GM18861 (cell line): ENCODE measurements around the gene BBLN.

Experiments used
- ATAC-seq: cut with Tn5 transposase; IDR thresholded peaks from one replicate; pipeline ENCODE4 v1.9.1; 2021; ENCODE audit not compliant: unreplicated experiment

Gene BBLN

DNA sequence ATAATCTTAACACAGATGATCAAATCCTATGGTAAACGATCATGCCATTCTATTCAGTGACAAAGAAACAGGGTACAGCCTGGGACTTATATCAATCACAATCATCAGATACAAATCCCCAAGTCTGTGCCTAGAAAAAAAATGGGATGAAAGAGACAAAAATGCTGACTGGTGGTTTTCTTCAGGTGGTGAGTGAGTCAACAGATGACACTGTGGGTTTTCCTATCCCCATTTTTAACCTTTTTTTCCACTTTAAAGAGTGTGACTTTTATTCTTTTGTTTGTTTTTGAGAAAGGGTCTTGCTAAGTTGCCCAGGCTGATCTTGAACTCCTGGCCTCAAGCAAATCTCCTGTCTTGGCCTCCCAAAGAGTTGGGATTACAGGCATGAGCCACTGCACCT, 28.1 kb downstream of the BBLN start:
- no peak for ATAC-seq

GRCh38 chr9:128190013-128190412, 29.9 kb downstream of the BBLN start:
- no peak for ATAC-seq

GRCh38 chr9:128190516-128191405, 30.7 kb downstream of the BBLN start:
- no peak for ATAC-seq

- ATAC-seq, result peak; percentile 67
These were observed 31.5 kb downstream of the BBLN start, which contains the start of gene CIZ1 for GRCh38 chr9:128191406-128192046. CIZ1 (minus strand) TSS chr9:128191572; CDS start chr9:128190857, 715 bp downstream.

- no peak for ATAC-seq
These were observed 32.7 kb downstream of the BBLN start for GRCh38 chr9:128192601-128193371.

- ATAC-seq, result no peak
These were observed 33.5 kb downstream of the BBLN start for GRCh38 chr9:128193469-128194096.

GRCh38 chr9:128201441-128202369, 41.6 kb downstream of the BBLN start:
- no peak for ATAC-seq

DNA sequence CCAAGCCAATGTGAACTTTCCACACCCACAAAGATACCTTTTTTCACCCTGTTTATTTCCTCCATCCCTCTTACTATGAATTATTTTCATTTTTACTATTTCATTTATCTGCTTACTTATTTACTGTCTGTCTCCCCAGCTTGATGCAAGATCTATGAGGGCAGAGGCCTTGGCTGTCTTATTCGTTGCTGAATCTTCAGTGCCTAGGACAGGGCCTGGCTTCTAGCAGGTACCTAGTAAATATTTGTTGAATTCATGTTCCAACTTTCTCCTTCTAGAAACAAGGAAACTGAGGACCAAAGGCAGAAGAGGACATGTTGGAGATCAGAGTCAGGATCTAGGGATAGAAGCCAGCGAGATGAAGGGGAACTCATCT, 42.6 kb downstream of the BBLN start:
- ATAC-seq, result no peak

DNA sequence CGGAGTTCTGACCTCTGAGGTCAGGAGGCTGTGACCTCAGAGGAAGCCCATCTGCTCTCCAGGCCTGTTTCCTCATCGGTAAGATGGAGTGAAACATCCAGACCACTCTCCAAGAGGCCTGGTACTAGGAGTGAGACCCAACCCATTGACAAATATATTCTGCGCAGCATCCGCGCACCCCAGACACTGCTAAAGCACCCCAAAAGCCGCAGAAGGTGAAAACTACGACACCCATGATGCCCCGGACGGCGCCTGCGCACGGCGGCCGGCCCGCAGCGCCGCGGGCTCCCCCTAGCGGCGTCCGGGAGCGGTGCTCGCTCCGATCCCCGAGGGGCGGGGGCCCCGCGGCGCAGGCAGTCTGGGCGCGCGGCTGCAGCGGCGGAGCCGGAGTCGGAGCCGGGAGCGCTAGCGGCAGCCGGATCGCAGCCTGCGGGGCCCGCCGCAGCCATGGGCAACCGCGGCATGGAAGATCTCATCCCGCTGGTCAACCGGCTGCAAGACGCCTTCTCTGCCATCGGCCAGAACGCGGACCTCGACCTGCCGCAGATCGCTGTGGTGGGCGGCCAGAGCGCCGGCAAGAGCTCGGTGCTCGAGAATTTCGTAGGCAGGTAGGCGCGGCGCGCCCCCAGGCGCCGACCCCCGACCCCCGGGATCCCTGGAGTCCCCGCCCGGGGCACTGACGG, 43.1 kb downstream of the BBLN start, which contains the start of gene DNM1:
DNM1 (plus strand) TSS at position 356 of the 683 bp plus-strand sequence; CDS start at position 448, 92 bp downstream.
- ATAC-seq, result no peak

- no peak for ATAC-seq
These were observed 43.9 kb downstream of the BBLN start for GRCh38 chr9:128203707-128204551.

GRCh38 chr9:128204858-128205257, 44.8 kb downstream of the BBLN start:
- no peak for ATAC-seq

- ATAC-seq, result no peak
These were observed 45.4 kb downstream of the BBLN start for GRCh38 chr9:128205296-128205944.

DNA sequence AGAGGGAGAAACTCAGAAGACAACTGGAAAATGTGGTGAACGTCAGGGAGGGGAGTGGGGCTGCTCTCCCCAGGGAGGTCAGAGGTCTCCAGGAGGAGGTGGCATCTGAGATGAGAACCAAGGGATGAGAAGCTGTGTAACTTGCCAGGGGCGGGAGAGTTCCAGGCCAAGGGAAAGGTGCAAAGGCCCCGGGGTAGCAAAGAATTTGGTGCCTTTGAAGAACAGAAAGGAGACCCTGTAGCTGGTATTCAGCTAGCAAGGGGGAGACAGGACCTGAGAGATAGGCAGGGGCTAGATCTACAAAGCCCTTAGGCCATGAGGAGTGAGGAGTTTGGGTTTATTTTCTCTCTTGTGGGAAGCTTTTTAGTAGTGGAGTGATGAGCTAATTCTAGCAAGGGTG, 46.4 kb downstream of the BBLN start:
- ATAC-seq, result no peak

DNA sequence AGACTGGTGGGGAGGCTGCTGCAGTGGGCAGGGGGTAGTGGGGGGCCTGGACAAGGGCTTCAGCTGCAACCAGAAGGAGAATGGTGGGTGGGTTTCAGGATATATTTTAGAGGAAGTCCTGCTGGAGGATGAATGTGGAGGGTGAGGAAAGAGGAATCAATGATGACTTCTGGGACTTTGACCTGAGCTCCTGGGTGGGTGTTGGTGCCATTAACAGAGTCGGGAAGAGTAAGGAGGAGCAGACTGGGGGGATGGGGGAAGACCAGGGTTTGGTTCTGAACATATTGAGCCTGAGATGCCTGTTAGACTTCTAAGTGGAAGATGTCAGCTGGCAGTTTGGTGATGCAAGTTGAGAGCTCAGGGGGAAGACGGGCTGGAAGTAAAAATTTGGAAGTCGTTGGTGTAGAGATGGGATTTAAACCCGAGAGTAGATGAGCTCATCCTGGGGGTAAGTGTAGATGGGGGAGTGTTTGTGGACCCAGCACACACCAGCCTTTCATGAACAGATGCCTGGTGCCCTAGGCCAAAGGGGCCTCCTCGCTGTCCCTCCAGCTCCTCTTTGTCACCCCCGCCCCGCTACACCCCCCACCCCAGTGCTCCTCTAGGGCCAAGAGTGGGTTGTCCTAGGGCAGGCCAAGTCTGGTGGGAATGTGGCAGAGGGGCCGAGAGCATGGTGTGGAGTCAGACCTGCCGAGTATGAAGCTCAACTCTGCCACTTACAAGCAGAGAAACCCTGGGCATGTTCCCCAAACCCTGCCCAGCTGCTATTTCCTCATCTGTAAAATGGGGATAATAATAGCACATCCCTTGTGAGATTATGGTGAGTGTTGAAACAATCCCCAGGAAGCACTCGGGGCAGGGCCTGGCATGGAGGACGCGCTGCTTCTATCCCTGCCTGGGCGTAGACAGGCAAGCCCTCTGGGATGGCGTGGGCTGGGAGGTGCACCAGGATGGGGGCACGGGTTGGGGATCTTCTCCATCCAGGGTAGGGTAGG, 47.1 kb downstream of the BBLN start:
- no peak for ATAC-seq

- no peak for ATAC-seq
These were observed 48.3 kb downstream of the BBLN start for GRCh38 chr9:128208386-128208785.

DNA sequence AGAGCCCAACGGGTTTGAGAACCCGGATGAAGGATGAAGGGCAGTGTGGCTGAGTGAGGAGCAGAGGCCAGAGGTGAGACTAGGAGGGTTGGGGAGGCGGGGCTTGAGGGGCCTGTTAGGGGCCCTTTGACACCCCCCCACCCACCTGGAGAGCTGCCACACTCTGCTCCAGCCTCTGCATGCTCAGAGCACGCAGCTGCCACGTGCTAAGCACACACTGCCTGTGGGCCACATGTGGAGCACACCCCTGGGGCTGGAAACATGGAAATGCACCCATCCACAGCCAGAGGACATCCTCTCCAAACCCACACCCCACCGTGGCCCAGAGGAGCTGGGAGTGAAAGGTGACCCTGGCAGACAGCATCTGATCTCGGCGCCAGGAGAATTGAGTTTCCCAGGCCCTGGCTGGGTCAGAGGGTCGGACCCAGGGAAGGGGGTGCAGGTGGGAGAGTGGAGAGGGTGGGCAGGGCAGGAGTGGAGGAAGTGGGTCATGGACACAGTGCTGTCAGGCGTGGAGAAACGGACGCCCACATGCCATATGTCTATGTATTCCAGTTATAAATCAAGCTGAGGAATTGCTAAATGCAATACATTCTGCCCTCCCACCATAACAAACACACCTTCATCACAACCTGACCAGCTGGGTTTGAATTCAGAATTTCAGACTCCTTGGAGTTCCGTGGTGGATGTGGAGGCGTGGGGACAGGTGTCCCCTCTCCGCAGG, 49.0 kb downstream of the BBLN start:
- no peak for ATAC-seq
